Measurements from ENCODE around the gene CHMP1B. TPM values are rescaled to one million over a fixed set of nuclear protein-coding genes. Genes with fewer than 3 reads are reported as not detected.

Gene CHMP1B
- total RNA-seq, 1 experiment from 2014 or later: 38.7 TPM

GRCh38 chr18:11801573-11801972 lies 49.6 kb upstream of the CHMP1B start:
- no peak overlapping the region for H3K4me2 ChIP-seq (ENCODE audit: insufficient read depth, insufficient read length, low read length)
- H3K23ac ChIP-seq (ENCODE audit: insufficient read length, low read depth, low read length): no peak overlapping the region
- H3K79me1 ChIP-seq (ENCODE audit: insufficient read depth, low read depth, low read length, poor library complexity, severe bottlenecking): no peaks in the 10 kb centered on the region
- no peak overlapping the region for H2BK12ac ChIP-seq (ENCODE audit: insufficient read length, low read depth, low read length)
- TF ChIP-seq CTCF (conservative IDR thresholded peaks at IDR 0.05): no peak
- no peaks in the 10 kb centered on the region for H3K23me2 ChIP-seq (ENCODE audit: insufficient read length, low read depth, low read length, poor library complexity, severe bottlenecking)
- no peak overlapping the region for H2BK15ac ChIP-seq (ENCODE audit: low read depth, low read length)
- H4K8ac ChIP-seq (replicated peaks; ENCODE audit: insufficient read length, low read depth, low read length): no peak overlapping the region
- no peak overlapping the region for H3K27ac Mint-ChIP-seq
- no peak overlapping the region for H2BK20ac ChIP-seq (ENCODE audit: low read depth, low read length, poor library complexity, severe bottlenecking)
- no peaks in the 10 kb centered on the region for H3K9me3 Mint-ChIP-seq
- H3K9me3 ChIP-seq (ENCODE audit: control insufficient read depth, low read depth, low read length): no peaks in the 10 kb centered on the region
- DNase-seq: no peak
- H3K4me3 Mint-ChIP-seq: no peak overlapping the region
- 0 out of 2 replicates have a peak, but pooled peaks cover 1% of the 10 kb centered on the region for H3K4me1 ChIP-seq (ENCODE audit: insufficient read depth, low read length)
- H3K9ac ChIP-seq (ENCODE audit: extremely low read depth, insufficient read length, low read length): no peak overlapping the region
- H4K20me1 ChIP-seq (ENCODE audit: control insufficient read depth, insufficient read depth, insufficient read length): no peaks in the 10 kb centered on the region
- H3K56ac ChIP-seq (ENCODE audit: insufficient read length, low read depth, low read length): no peak overlapping the region
- H3T11ph ChIP-seq (ENCODE audit: low read length): no peak overlapping the region
- H3K27me3 ChIP-seq (ENCODE audit: insufficient read depth, low read length): no peaks in the 10 kb centered on the region
- no peak overlapping the region for H2BK5ac ChIP-seq (ENCODE audit: insufficient read length, low read length)
- H3K27ac ChIP-seq (ENCODE audit: insufficient read length, low read depth, low read length): no peak overlapping the region
- no peak overlapping the region for H4K5ac ChIP-seq (ENCODE audit: insufficient read length, low read depth, low read length)
- H3K4me1 Mint-ChIP-seq: peaks cover 21 to 26% of the 10 kb centered on the region in 2 experiments
- no peaks in the 10 kb centered on the region for H3K36me3 Mint-ChIP-seq (ENCODE audit: insufficient read depth in 1 of 3, low read depth in 3 of 3)
- H3K4ac ChIP-seq (ENCODE audit: low read depth, low read length): no peak overlapping the region
- H3K14ac ChIP-seq (ENCODE audit: insufficient read depth, low read length): no peak overlapping the region
- H3K18ac ChIP-seq (ENCODE audit: insufficient read length, low read depth, low read length): no peak overlapping the region
- no peaks in the 10 kb centered on the region for H3K27me3 Mint-ChIP-seq (ENCODE audit: low read depth)
- H2BK120ac ChIP-seq (ENCODE audit: low read depth, low read length, poor library complexity, severe bottlenecking): no peak overlapping the region
- no peak overlapping the region for H2AK5ac ChIP-seq (ENCODE audit: insufficient read length, low read length)
- no CpG with 5 or more reads among the region's 4 CpGs for WGBS (ENCODE audit: extremely low coverage, insufficient read length, low lambda C conversion rate)
- no peak overlapping the region for H4K91ac ChIP-seq (ENCODE audit: insufficient read length, low read depth, low read length)
- no peak overlapping the region for H2AFZ ChIP-seq (ENCODE audit: low read length)
- no peaks in the 10 kb centered on the region for H3K79me2 ChIP-seq (ENCODE audit: insufficient read depth, low read length)
